ENCODE data around the gene MYO18A.
"Not testable (repeated sequence)": the region's sequence is repeated elsewhere in the genome, so short reads cannot be mapped to it uniquely, and the experiment has no call there.

The MYO18A gene

GRCh38 chr17:29180034-29180787 is at the start of gene MYO18A:
MYO18A (minus strand) TSS chr17:29180398; CDS start chr17:29166940, 13,458 bp downstream.
- DNase-seq (ENCODE audit: low spot score) = peak; percentile 80

- no peak for DNase-seq (ENCODE audit: low spot score)
These were observed 45.2 kb upstream of the MYO18A start for GRCh38 chr17:29225396-29225795.

- not testable (repeated sequence) for DNase-seq (ENCODE audit: low spot score)
These were observed 41.1 kb upstream of the MYO18A start for GRCh38 chr17:29221338-29221737.

GRCh38 chr17:29219378-29220047 is 39.3 kb upstream of the MYO18A start:
- peak; percentile 87 for DNase-seq (ENCODE audit: low spot score)

- DNase-seq (ENCODE audit: low spot score) = no peak
These were observed 36.7 kb upstream of the MYO18A start for GRCh38 chr17:29216856-29217255.

- DNase-seq (ENCODE audit: low spot score) = no peak
These were observed 36.0 kb upstream of the MYO18A start for GRCh38 chr17:29216181-29216580.

- no peak for DNase-seq (ENCODE audit: low spot score)
These were observed 35.5 kb upstream of the MYO18A start for GRCh38 chr17:29215717-29216116.

- DNase-seq (ENCODE audit: low spot score) = no peak
These were observed 35.0 kb upstream of the MYO18A start for GRCh38 chr17:29215174-29215573.

- no peak for DNase-seq (ENCODE audit: low spot score)
These were observed 34.3 kb upstream of the MYO18A start for GRCh38 chr17:29214215-29215146.

- DNase-seq (ENCODE audit: low spot score) = peak; percentile 39
These were observed 32.5 kb upstream of the MYO18A start for GRCh38 chr17:29212681-29213121.

- DNase-seq (ENCODE audit: low spot score) = no peak
These were observed 32.0 kb upstream of the MYO18A start for GRCh38 chr17:29212094-29212631.

GRCh38 chr17:29210879-29211278 is 30.7 kb upstream of the MYO18A start:
- DNase-seq (ENCODE audit: low spot score) = no peak

GRCh38 chr17:29209073-29209472 is 28.9 kb upstream of the MYO18A start:
- no peak for DNase-seq (ENCODE audit: low spot score)

GRCh38 chr17:29207975-29208374 is 27.8 kb upstream of the MYO18A start:
- DNase-seq (ENCODE audit: low spot score) = no peak

- DNase-seq (ENCODE audit: low spot score) = no peak
These were observed 24.8 kb upstream of the MYO18A start for GRCh38 chr17:29205047-29205446.

GRCh38 chr17:29204068-29204804 is 24.0 kb upstream of the MYO18A start:
- DNase-seq (ENCODE audit: low spot score) = not testable (repeated sequence)

- no peak for DNase-seq (ENCODE audit: low spot score)
These were observed 17.5 kb upstream of the MYO18A start for GRCh38 chr17:29197516-29198272.

- DNase-seq (ENCODE audit: low spot score) = no peak
These were observed 16.7 kb upstream of the MYO18A start for GRCh38 chr17:29196769-29197515.

GRCh38 chr17:29195465-29196081 is 15.4 kb upstream of the MYO18A start:
- DNase-seq (ENCODE audit: low spot score) = no peak

Data from RKO (cell line).